Inflammatory macrophage (primary cell): ENCODE data around the gene KCNAB1.
A peak's percentile ranks its signal among the peaks of the same experiment; 100 is the strongest.
"Not testable (repeated sequence)": the region's sequence is repeated elsewhere in the genome, so short reads cannot be mapped to it uniquely, and the experiment has no call there.

Experiments
- DNase-seq, 2 donors: peaks; one replicate each; pipeline ENCODE4 v3.0.0-alpha.2; 2020 to 2022

KCNAB1 gene

GRCh38 chr3:156222381-156222780 is 102.0 kb downstream of the KCNAB1 start:
- DNase-seq: not testable (repeated sequence)

GRCh38 chr3:156224046-156224445 is 103.7 kb downstream of the KCNAB1 start:
- DNase-seq: not testable (repeated sequence)

GRCh38 chr3:156226676-156227420 is 106.5 kb downstream of the KCNAB1 start:
- DNase-seq: no peak

- no peak for DNase-seq
Observed at GRCh38 chr3:156227704-156228103, 107.3 kb downstream of the KCNAB1 start.

- no peak for DNase-seq
Observed at GRCh38 chr3:156230278-156230900, 110.0 kb downstream of the KCNAB1 start.

- not testable (repeated sequence) for DNase-seq
Observed at GRCh38 chr3:156231221-156231620, 110.8 kb downstream of the KCNAB1 start.

GRCh38 chr3:156233876-156234275 is 113.5 kb downstream of the KCNAB1 start:
- DNase-seq: no peak

- no peak for DNase-seq
Observed at GRCh38 chr3:156236556-156237260, 116.3 kb downstream of the KCNAB1 start.

GRCh38 chr3:156240642-156241041 is 120.3 kb downstream of the KCNAB1 start:
- peak in 1 of 2 donors; percentile 0 for DNase-seq

GRCh38 chr3:156246961-156247725 is 126.8 kb downstream of the KCNAB1 start:
- no peak for DNase-seq

- DNase-seq: no peak
Observed at GRCh38 chr3:156250550-156250949, 130.2 kb downstream of the KCNAB1 start.

- no peak for DNase-seq
Observed at GRCh38 chr3:156251424-156251823, 131.0 kb downstream of the KCNAB1 start.

GRCh38 chr3:156252656-156253055 is 132.3 kb downstream of the KCNAB1 start:
- no peak for DNase-seq

- DNase-seq: no peak
Observed at GRCh38 chr3:156253150-156253549, 132.8 kb downstream of the KCNAB1 start.

GRCh38 chr3:156256256-156256655 is 135.9 kb downstream of the KCNAB1 start:
- DNase-seq: no peak

- no peak for DNase-seq
Observed at GRCh38 chr3:156256945-156257344, 136.6 kb downstream of the KCNAB1 start.

- no peak for DNase-seq
Observed at GRCh38 chr3:156258301-156258700, 137.9 kb downstream of the KCNAB1 start.

GRCh38 chr3:156259896-156260295 is 139.5 kb downstream of the KCNAB1 start:
- DNase-seq: no peak

- no peak for DNase-seq
Observed at GRCh38 chr3:156260331-156260730, 140.0 kb downstream of the KCNAB1 start.

GRCh38 chr3:156264771-156265170 is 144.4 kb downstream of the KCNAB1 start:
- DNase-seq: no peak

- DNase-seq: no peak
Observed at GRCh38 chr3:156271508-156271907, 151.1 kb downstream of the KCNAB1 start.

- DNase-seq: no peak
Observed at GRCh38 chr3:156271995-156272719, 151.8 kb downstream of the KCNAB1 start.
